HL-60/S4 (cell line): ENCODE results near the gene IER5.

Experiments
- in situ Hi-C: fragments of 300-500 bp; cut with MboI; formaldehyde crosslinking; loops from 2 replicates; pipeline ENCODE4 v1.14.3; 2022; ENCODE audit warnings: low sequenced_read_pairs

Gene IER5

GRCh38 chr1:181076852-181077251 lies 11.6 kb upstream of the IER5 start:
- in situ Hi-C loops = no loop called here

GRCh38 chr1:181077576-181078242 lies 10.8 kb upstream of the IER5 start:
- in situ Hi-C loops = no loop called here

GRCh38 chr1:181079382-181079781 lies 9.1 kb upstream of the IER5 start:
- in situ Hi-C loops = no loop called here

- in situ Hi-C loops = loop anchor here (5.0 kb wide), 1 partner anchor 67 kb away; no protein-coding TSS in a partner anchor
Measured at GRCh38 chr1:181079920-181080319, 8.6 kb upstream of the IER5 start.

GRCh38 chr1:181080556-181080955 lies 7.9 kb upstream of the IER5 start:
- in situ Hi-C loops = loop anchor here (5.0 kb wide), 1 partner anchor 67 kb away; no protein-coding TSS in a partner anchor

- in situ Hi-C loops = loop anchor here (5.0 kb wide), 1 partner anchor 66 kb away; no protein-coding TSS in a partner anchor
Measured at GRCh38 chr1:181081395-181081794, 7.1 kb upstream of the IER5 start.

- in situ Hi-C loops = loop anchor here (5.0 kb wide), 1 partner anchor 63 kb away; no protein-coding TSS in a partner anchor
Measured at GRCh38 chr1:181083842-181084605, 4.5 kb upstream of the IER5 start.

GRCh38 chr1:181084606-181084969 lies 3.9 kb upstream of the IER5 start:
- in situ Hi-C loops = loop anchor here (5.0 kb wide), 1 partner anchor 63 kb away; no protein-coding TSS in a partner anchor

GRCh38 chr1:181086091-181086490 lies 2.4 kb upstream of the IER5 start:
- in situ Hi-C loops = no loop called here

GRCh38 chr1:181086926-181087325 lies 1.6 kb upstream of the IER5 start:
- in situ Hi-C loops = no loop called here

GRCh38 chr1:181087400-181087901 lies 1.0 kb upstream of the IER5 start:
- in situ Hi-C loops = no loop called here

GRCh38 chr1:181089017-181089675 lies 646 bp downstream of the IER5 start:
- in situ Hi-C loops = no loop called here

- in situ Hi-C loops = no loop called here
Measured at GRCh38 chr1:181089676-181090544, 1.4 kb downstream of the IER5 start.

GRCh38 chr1:181090641-181091126 lies 2.2 kb downstream of the IER5 start:
- in situ Hi-C loops = no loop called here

GRCh38 chr1:181091309-181092040 lies 3.0 kb downstream of the IER5 start:
- in situ Hi-C loops = no loop called here

- in situ Hi-C loops = no loop called here
Measured at GRCh38 chr1:181092056-181092455, 3.6 kb downstream of the IER5 start.

- in situ Hi-C loops = no loop called here
Measured at GRCh38 chr1:181092883-181093458, 4.5 kb downstream of the IER5 start.

GRCh38 chr1:181094416-181095212 lies 6.1 kb downstream of the IER5 start:
- in situ Hi-C loops = no loop called here
